Measurements from ENCODE around the gene CSPG4. TPM values are rescaled to one million over a fixed set of nuclear protein-coding genes. Genes with fewer than 3 reads are reported as not detected.
"Not testable (repeated sequence)": the region's sequence is repeated elsewhere in the genome, so short reads cannot be mapped to it uniquely, and the experiment has no call there.

Gene CSPG4
- total RNA-seq, 1 experiment from 2014 or later = 0.03 TPM

- in situ Hi-C loops (cut with HindIII; ENCODE audit: low pct_unique_long_range_greater_than_20kb, low sequenced_read_pairs) = no loop called here
- DNase-seq (ENCODE audit: low read depth) = no peak
These were observed 15.4 kb upstream of the CSPG4 start for GRCh38 chr15:75727851-75728715.

- DNase-seq (ENCODE audit: low read depth) = no peak
- in situ Hi-C loops (cut with HindIII; ENCODE audit: low pct_unique_long_range_greater_than_20kb, low sequenced_read_pairs) = no loop called here
These were observed 14.4 kb upstream of the CSPG4 start for GRCh38 chr15:75727031-75727531.

- DNase-seq (ENCODE audit: low read depth) = no peak
- in situ Hi-C loops (cut with HindIII; ENCODE audit: low pct_unique_long_range_greater_than_20kb, low sequenced_read_pairs) = no loop called here
These were observed 13.3 kb upstream of the CSPG4 start for GRCh38 chr15:75725719-75726607.

GRCh38 chr15:75725006-75725718 lies 12.5 kb upstream of the CSPG4 start:
- no peak for DNase-seq (ENCODE audit: low read depth)
- in situ Hi-C loops (cut with HindIII; ENCODE audit: low pct_unique_long_range_greater_than_20kb, low sequenced_read_pairs) = no loop called here

- in situ Hi-C loops (cut with HindIII; ENCODE audit: low pct_unique_long_range_greater_than_20kb, low sequenced_read_pairs) = no loop called here
These were observed 11.4 kb upstream of the CSPG4 start for GRCh38 chr15:75723847-75724660.

GRCh38 chr15:75723171-75723846 lies 10.7 kb upstream of the CSPG4 start:
- DNase-seq (ENCODE audit: low read depth) = no peak
- in situ Hi-C loops (cut with HindIII; ENCODE audit: low pct_unique_long_range_greater_than_20kb, low sequenced_read_pairs) = no loop called here

More at GRCh38 chr15:75723847-75724660, 11.4 kb upstream of the CSPG4 start:
- peak; percentile 74 for DNase-seq (ENCODE audit: low read depth)

- in situ Hi-C loops (cut with HindIII; ENCODE audit: low pct_unique_long_range_greater_than_20kb, low sequenced_read_pairs) = no loop called here
- DNase-seq (ENCODE audit: low read depth) = no peak
These were observed 9.5 kb upstream of the CSPG4 start for GRCh38 chr15:75721923-75722870.

GRCh38 chr15:75721480-75721922 lies 8.9 kb upstream of the CSPG4 start:
- in situ Hi-C loops (cut with HindIII; ENCODE audit: low pct_unique_long_range_greater_than_20kb, low sequenced_read_pairs) = no loop called here
- no peak for DNase-seq (ENCODE audit: low read depth)

- DNase-seq (ENCODE audit: low read depth) = peak; percentile 90
- in situ Hi-C loops (cut with HindIII; ENCODE audit: low pct_unique_long_range_greater_than_20kb, low sequenced_read_pairs) = no loop called here
These were observed 8.3 kb upstream of the CSPG4 start for GRCh38 chr15:75720787-75721479.

- DNase-seq (ENCODE audit: low read depth) = no peak
- in situ Hi-C loops (cut with HindIII; ENCODE audit: low pct_unique_long_range_greater_than_20kb, low sequenced_read_pairs) = no loop called here
These were observed 7.6 kb upstream of the CSPG4 start for GRCh38 chr15:75720297-75720696.

- in situ Hi-C loops (cut with HindIII; ENCODE audit: low pct_unique_long_range_greater_than_20kb, low sequenced_read_pairs) = no loop called here
- peak; percentile 64 for DNase-seq (ENCODE audit: low read depth)
These were observed 5.7 kb upstream of the CSPG4 start for GRCh38 chr15:75718328-75718727.

- DNase-seq (ENCODE audit: low read depth); in situ Hi-C loops (cut with HindIII; ENCODE audit: low pct_unique_long_range_greater_than_20kb, low sequenced_read_pairs): not testable (repeated sequence)
These were observed 4.4 kb upstream of the CSPG4 start for GRCh38 chr15:75717001-75717400.

- DNase-seq (ENCODE audit: low read depth); in situ Hi-C loops (cut with HindIII; ENCODE audit: low pct_unique_long_range_greater_than_20kb, low sequenced_read_pairs): not testable (repeated sequence)
These were observed 3.8 kb upstream of the CSPG4 start for GRCh38 chr15:75716249-75716950.

- in situ Hi-C loops (cut with HindIII; ENCODE audit: low pct_unique_long_range_greater_than_20kb, low sequenced_read_pairs); DNase-seq (ENCODE audit: low read depth): not testable (repeated sequence)
These were observed 2.7 kb upstream of the CSPG4 start for GRCh38 chr15:75715312-75715832.

GRCh38 chr15:75714195-75714594 lies 1.5 kb upstream of the CSPG4 start:
- DNase-seq (ENCODE audit: low read depth) = no peak
- in situ Hi-C loops (cut with HindIII; ENCODE audit: low pct_unique_long_range_greater_than_20kb, low sequenced_read_pairs) = no loop called here
